RWPE1 (cell line): ENCODE results near the gene CLP1.
A peak's percentile ranks its signal among the peaks of the same experiment; 100 is the strongest.

Source experiments
- CTCF ChIA-PET: fragments of 350-600 bp; sonication (Branson Sonifier 250); formaldehyde crosslinking; extraction: SDS; loops from one replicate; lab custom pipeline; 2021; lab: Yijun Ruan, JAX
- POLR2A ChIA-PET: fragments of 400-600 bp; formaldehyde crosslinking; extraction: SDS; loops from one replicate; lab custom pipeline; 2020; ENCODE audit warnings: antibody characterized with exemption; ENCODE audit not compliant: low non-redundant PET; lab: Yijun Ruan, JAX
- DNase-seq: peaks from one replicate; pipeline ENCODE4 v3.0.0; 2012; ENCODE audit warnings: low spot score
- H3K27ac ChIP-seq: fragments of 450-650 bp; 2 replicates; pipeline ENCODE4 v1.5.1; 2017
- TF ChIP-seq, protein P1 (sequence below): fragments of 450-650 bp; conservative IDR thresholded peaks from 2 replicates; pipeline ENCODE4 v1.5.1; 2017; ENCODE audit warnings: low read depth, mild to moderate bottlenecking

The CLP1 gene

DNA sequence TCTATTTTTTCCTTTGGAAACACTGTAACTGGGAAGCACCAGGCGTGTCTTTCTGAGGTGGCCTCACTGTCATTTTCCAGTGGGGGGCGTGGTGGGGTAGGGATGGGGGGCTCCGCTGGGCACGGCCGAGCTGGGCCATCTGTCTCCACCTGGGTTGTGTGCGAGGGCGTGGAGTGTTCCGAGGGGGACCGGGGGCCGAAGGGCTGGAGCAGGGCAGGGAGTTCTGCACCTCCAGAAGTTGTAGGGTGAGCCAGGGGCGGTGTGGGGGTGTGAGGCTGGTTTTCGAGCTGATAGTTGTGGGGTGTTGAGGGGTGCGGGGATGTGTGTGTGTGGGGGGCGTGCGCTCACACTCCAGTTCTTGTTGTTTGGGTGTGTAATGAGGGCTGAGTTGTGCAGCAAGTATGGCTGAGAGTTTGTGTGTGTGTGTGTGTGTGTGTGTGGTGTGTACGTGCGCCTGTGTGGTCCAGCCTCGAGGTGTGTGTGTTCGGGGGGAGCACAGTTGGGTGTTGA is 18.7 kb upstream of the CLP1 start:
- CTCF ChIA-PET, result interaction anchor here (0.6 to 4.0 kb wide), 3 partner anchors 71 to 508 kb away, joined by 3 to 18 read pairs (median 5); partner anchors contain the start of gene UBE2L6
- POLR2A ChIA-PET, result interaction anchor here (0.7 kb wide), 1 partner anchor 1263 kb away, joined by 4 read pairs; no protein-coding TSS in a partner anchor
- TF ChIP-seq, protein P1, sequence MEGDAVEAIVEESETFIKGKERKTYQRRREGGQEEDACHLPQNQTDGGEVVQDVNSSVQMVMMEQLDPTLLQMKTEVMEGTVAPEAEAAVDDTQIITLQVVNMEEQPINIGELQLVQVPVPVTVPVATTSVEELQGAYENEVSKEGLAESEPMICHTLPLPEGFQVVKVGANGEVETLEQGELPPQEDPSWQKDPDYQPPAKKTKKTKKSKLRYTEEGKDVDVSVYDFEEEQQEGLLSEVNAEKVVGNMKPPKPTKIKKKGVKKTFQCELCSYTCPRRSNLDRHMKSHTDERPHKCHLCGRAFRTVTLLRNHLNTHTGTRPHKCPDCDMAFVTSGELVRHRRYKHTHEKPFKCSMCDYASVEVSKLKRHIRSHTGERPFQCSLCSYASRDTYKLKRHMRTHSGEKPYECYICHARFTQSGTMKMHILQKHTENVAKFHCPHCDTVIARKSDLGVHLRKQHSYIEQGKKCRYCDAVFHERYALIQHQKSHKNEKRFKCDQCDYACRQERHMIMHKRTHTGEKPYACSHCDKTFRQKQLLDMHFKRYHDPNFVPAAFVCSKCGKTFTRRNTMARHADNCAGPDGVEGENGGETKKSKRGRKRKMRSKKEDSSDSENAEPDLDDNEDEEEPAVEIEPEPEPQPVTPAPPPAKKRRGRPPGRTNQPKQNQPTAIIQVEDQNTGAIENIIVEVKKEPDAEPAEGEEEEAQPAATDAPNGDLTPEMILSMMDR, result no peak
- DNase-seq, result no peak
- H3K27ac ChIP-seq, result peak overlapping the region; percentile 84

DNA sequence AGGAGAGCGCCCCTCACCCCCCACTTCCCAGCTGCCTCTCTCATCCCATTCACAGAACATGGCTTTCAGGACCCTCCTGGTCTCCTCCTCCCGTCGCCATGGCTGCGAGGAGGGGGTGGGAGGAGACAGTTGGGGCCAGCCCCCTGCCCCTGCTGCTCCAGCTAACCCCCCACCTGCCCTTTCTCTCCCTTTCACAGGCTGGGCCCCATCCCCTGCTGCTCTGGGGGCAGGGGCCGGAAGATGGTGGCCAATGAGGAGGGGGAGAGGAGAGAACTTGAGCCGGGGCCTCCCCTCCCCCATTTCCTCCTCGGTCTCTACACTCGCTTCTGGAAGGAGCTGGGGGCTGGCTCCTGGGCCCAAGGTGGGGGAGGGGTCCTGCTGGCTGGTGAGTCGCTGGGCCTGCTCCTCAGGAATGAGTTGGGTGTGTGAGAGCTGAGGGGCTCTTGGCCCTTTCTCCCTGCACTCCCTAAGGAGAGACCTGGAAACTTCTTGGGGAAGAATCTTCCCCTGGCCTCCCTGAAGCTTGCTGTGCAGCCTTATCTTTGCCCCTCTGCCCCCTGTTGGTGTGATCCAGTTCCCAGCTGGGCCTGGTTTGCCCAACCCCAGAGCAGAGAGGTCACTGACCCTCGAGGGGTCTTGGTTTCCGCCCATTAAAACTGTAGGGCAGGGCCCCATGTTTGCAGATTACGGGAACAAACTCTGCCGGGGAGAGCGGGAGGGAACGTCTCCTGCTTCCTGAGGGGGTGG is 18.1 kb upstream of the CLP1 start:
- H3K27ac ChIP-seq, result peak overlapping the region; percentile 84
- DNase-seq, result no peak
- CTCF ChIA-PET, result interaction anchor here (0.6 to 4.0 kb wide), 3 partner anchors 52 to 508 kb away, joined by 3 to 18 read pairs (median 5); no protein-coding TSS in a partner anchor
- POLR2A ChIA-PET, result interaction anchor here (0.6 kb wide), 1 partner anchor 23 kb away, joined by 4 read pairs; no protein-coding TSS in a partner anchor
- TF ChIP-seq, protein P1, result no peak

DNA sequence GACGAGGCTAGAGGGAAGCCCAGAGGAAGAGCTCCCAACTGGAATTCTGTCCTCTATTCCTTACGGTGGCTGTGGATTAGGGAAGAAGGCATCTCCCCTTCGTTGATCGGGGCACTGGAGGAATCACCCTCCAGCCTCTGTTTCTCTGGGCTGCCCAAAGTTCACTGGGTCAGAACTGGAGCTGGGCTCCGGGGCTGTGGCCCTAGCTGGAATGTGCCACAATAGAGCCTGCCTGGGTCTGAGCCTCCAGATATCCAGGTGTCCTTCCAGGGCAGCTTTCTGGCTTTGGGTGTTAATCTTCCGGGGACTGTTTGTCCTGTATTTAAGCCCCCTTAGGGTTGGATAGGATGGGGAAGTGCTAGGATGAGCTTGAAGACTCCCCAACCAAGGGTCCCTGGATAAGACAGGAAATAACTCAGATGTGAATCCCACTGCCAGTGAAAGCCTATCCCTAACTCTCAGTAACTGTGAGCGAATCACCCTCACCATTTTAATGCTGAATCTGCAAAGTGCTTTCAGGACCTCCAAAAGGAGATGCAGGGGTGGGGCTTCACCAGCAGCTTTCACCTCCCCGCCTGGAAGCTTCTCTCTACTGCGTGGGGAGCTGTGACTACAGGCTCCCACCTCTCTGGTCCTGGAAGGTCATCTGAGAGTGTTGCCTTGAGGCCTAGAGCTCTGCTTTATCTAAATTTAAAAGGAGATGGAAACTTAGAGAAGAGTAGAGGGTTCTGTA is 17.3 kb upstream of the CLP1 start:
- H3K27ac ChIP-seq, result peak overlapping the region; percentile 84
- CTCF ChIA-PET, result interaction anchor here (0.6 to 5.5 kb wide), 6 partner anchors 25 to 182 kb away, joined by 3 to 72 read pairs (median 6); partner anchors contain the start of gene UBE2L6

DNA sequence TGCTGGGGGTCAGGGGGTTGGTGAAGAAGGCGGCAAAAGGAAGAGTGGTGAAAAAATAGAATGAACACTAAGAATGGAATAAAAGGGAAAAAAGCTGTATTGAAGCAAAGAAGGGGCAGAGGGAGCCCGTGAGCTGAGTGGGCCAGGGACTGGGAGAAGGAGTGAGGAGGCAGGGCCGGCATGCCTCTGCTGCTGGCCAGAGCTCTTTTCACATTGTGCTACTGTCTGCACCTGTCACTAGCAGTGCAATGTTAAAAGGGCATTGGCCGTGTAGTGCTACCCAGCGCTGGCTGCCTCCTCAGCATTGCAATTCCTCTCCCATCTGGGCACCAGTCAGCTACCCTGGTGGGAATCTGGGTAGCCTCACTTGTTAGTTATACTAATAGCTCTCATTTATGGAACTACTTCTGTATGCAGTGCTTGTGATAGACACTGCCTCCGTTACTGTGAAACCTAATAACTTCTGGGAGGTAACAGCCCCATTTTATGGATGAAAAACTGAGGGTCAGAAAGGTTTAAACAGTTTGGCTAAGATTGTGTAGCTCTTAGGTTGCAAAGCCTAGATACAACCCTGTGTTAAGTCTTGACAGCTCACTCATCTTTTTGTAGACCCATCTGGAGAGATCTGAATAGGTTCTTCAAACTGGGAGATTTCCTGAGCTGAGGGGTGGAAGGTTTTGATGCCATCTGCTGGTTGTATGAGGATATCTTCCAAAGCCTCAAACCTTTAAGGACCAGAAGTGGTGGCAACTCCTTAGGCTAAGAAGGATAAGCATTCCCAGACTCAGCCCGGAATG is 16.4 kb upstream of the CLP1 start:
- CTCF ChIA-PET, result interaction anchor here (0.5 to 5.5 kb wide), 14 partner anchors 26 to 936 kb away, joined by 3 to 72 read pairs (median 3); partner anchors contain the start of genes RTN4RL2 and UBE2L6

More for the DNA sequence above, 17.3 kb upstream of the CLP1 start:
- DNase-seq, result no peak
- TF ChIP-seq, protein P1, result no peak
- POLR2A ChIA-PET, result interaction anchor here (0.6 kb wide), 2 partner anchors 24 to 1980 kb away, joined by 4 to 5 read pairs; no protein-coding TSS in a partner anchor

DNA sequence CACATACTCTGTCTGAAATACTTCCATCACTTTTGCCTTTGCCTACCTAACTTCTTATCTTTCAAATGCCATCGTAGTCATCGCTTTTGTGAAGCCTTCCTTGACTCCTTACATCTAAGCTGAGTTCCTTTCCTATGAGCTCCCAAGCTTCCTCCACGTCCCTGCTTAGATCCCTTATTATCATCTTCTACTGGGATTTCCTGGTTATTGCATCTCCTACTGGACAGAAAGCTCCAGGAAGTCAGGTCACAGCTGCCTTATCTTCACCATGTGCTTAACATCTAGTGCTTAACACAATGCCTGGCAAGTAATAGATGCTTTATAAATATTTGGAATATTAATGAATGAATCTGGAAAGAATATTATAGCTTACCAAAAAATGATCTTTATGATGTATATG is 13.8 kb upstream of the CLP1 start:
- DNase-seq, result no peak
- TF ChIP-seq, protein P1, result no peak
- H3K27ac ChIP-seq, result no peak overlapping the region
- CTCF ChIA-PET, result interaction anchor here (0.6 to 5.5 kb wide), 12 partner anchors 12 to 298 kb away, joined by 3 to 72 read pairs (median 6); partner anchors contain the start of genes CLP1 and UBE2L6
- POLR2A ChIA-PET, result no interaction called here

More for the DNA sequence above, 16.4 kb upstream of the CLP1 start:
- TF ChIP-seq, protein P1, result peak; percentile 66
- H3K27ac ChIP-seq, result peak overlapping the region; percentile 84
- peak; percentile 61 for DNase-seq
- POLR2A ChIA-PET, result interaction anchor here (0.6 kb wide), 3 partner anchors 20 to 1979 kb away, joined by 3 to 8 read pairs (median 5); no protein-coding TSS in a partner anchor
